ENCODE results near the gene PRKCD.

Gene PRKCD

DNA sequence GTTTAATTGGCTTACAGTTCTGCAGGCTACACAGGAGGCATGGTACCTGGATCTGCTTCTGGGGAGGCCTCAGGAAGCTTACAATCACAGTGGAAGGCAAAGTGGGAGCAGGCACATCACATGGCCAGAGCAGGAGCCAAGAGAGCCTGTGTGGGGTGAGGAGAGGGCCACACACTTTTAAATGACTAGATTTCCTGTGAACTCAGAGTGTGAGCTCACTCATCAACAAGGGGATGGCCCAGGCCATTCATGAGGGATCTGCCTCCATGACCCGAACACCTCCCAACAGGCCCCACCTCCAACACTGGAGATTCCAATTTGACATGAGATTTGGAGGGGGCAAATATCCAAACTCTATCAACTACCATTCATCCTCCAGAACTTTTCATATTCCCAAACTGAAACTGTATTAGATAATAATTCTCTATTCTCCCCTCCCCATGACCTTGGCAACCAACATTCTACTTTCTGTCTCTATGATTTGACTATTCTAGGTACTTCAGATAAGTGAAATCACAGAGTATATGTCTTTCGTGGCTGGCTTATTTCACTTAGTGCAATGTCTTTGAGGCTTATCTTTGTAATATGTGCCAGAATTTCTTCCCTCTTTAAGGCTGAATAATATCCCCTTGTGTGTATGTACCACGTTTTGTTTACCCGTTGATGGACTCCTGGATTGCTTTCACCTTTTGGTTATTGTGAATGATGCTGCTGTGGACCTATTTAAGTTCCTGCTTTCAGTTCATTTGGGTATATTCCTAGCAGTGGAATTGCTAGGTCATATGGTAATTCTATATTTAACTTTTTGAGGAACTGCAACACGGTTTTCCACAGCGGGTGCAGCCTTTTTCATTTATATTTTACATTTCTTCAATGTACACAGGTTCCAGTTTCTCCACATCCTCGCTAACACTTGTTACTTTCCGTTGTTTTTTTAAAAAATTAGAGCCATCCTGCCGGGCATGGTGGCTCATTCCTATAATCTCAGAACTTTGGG is 51.0 kb downstream of the PRKCD start:
- in situ Hi-C loops (cut with MboI; ENCODE audit: low sequenced_read_pairs) = no loop called here

DNA sequence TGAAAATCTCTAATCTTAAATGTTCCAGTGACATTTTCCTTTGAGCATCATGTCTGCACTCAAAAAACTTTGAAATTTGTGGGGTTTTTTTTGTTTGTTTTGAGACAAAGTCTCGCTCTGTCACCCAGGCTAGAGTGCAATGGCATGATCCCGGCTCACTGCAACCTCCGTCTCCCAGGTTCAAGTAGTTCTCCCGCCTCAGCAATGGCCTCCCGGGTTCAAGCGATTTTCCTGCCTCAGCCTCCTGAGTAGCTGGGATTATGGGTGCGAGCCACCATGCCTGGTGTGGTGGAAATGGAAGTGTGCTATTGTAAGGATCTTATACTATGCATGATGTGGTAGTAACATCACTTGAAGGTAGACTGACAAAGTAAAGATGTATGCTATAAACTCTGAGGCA is 52.3 kb downstream of the PRKCD start:
- in situ Hi-C loops (cut with MboI; ENCODE audit: low sequenced_read_pairs) = no loop called here

DNA sequence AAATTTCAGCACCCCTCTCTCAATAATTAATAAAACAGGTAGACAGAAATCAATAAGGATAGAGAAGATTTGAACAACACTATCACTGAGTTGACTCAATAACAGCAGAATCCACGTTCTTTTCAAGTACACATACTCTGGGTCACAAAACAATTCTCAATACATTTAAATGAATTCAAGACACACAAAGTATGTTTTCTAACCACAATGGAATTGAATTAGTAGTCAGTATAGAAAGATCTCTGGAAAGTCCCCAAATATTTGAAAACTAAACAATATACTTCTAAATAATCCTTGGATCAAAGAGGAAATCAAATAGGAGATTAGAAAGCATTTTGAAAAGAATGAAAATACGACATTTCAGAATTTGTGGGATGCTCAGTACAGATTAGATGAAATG is 54.8 kb downstream of the PRKCD start:
- in situ Hi-C loops (cut with MboI; ENCODE audit: low sequenced_read_pairs) = no loop called here

DNA sequence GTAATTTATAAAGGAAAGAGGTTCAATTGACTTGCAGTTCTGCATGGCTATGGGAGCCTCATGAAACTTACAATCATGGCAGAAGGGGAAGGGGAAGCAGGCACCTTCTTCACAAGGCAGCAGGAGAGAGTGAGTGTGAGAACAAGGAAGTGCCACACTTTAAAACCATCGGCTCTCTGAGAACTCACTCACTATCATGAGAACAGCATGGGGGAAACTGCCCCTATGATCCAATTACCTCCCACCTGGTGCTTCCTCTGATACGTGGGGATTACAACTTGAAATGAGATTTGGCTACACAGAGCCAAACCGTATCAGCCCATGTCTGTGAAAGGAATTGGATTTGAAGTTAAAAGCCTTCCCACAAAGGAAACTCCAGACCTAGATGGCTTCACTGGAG is 55.7 kb downstream of the PRKCD start:
- in situ Hi-C loops (cut with MboI; ENCODE audit: low sequenced_read_pairs) = no loop called here

DNA sequence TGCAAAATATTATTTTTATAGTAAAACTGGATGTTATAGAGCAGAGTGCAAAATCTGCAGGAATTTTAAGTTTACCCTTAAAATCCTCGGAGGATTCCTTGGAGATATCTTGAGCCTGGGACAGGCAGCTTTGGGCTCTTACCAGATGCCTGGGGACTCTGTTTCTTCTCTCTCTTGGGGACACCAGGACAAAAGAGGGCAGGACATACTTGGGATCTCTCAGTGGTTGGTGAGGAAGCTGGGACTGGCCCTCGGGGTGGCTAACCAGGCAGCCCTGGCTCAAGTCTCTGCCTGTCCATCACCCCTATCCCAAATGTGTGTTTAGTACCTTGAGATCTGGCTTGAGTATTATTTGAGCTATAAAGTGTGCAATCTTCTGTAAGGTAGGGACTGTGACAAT is 56.2 kb downstream of the PRKCD start:
- in situ Hi-C loops (cut with MboI; ENCODE audit: low sequenced_read_pairs) = no loop called here

DNA sequence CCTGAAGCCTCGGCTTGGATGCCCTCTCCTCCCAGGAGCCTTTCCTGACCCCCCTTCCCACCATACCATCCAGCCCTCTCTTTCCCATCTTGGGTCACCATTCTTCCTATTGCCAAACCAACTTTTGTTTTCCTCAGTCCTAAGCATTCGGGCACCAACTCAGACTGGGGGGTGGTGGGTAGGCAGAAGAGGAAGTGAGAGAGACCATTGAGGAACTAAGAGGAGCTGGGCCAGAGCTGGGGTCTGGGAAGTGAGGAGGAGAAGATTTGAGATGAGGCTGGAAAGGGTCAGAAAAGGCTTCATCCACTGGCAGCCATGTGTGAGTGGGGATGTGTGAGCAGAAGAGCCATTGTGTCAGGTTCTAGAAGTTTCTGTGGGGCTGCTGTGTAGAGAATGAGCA is 57.1 kb downstream of the PRKCD start:
- in situ Hi-C loops (cut with MboI; ENCODE audit: low sequenced_read_pairs) = no loop called here

DNA sequence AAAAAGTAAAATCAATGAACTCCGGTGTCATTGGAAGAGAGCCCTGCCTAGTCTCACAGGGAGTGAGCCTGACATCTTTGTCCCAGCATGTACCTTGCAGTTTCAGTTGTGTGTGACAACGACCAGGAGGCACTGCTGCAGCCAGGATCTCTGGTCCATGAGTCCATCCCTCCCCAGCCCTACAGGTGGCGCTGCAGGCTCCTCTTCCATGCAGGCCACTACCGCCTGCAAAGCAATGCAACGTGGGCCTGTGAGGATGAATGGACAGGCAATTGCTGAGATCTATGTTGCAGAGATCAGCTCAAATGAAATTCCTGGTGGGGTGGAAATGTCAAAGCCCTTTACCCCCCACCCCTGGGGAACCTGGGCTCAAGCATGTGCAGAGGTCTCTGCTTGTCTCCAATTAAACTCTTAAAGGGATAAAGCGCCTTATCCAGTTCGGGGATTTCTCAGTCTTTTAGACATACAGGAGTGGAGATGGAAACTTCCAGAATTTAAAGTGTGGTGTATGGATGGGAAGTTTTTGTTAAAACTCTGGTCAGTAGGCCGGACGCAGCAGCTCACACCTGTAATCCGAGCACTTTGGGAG is 59.0 kb downstream of the PRKCD start:
- in situ Hi-C loops (cut with MboI; ENCODE audit: low sequenced_read_pairs) = no loop called here

DNA sequence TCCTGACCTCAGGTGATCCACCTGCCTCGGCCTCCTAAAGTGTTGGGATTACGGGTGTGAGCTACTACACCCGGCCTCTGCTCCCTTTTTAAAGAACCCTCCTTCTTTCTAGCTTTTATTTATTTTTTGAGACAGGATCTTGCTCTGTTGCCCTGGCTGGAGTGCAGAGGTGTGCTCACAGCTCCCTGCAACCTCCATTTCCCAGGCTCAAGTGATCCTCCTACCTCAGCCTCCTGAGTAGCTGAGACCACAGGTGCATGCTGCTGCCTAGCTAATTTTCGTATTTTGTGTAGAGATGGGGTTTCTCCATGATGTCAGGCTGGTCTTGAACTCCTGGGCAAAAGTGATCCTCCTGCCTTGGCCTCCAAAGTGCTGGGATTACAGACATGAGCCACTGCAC is 60.3 kb downstream of the PRKCD start:
- in situ Hi-C loops (cut with MboI; ENCODE audit: low sequenced_read_pairs) = no loop called here

DNA sequence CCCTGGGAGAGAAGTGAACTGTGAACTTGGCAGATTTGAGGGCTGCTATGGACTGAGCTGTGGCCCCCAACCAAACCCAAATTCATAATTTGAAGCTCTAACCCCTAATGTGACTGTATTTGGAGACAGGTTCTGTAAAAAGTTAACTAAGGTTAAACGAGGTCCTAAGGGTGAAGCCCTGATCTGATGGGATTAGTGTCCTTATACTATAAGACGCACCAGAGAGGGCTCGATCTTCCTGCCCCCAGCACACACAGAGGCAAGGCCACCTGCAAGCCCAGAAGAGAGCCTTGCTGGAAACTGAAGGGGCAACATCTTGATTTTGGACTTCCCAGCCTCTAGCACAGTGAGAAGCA is 60.8 kb downstream of the PRKCD start:
- in situ Hi-C loops (cut with MboI; ENCODE audit: low sequenced_read_pairs) = no loop called here

DNA sequence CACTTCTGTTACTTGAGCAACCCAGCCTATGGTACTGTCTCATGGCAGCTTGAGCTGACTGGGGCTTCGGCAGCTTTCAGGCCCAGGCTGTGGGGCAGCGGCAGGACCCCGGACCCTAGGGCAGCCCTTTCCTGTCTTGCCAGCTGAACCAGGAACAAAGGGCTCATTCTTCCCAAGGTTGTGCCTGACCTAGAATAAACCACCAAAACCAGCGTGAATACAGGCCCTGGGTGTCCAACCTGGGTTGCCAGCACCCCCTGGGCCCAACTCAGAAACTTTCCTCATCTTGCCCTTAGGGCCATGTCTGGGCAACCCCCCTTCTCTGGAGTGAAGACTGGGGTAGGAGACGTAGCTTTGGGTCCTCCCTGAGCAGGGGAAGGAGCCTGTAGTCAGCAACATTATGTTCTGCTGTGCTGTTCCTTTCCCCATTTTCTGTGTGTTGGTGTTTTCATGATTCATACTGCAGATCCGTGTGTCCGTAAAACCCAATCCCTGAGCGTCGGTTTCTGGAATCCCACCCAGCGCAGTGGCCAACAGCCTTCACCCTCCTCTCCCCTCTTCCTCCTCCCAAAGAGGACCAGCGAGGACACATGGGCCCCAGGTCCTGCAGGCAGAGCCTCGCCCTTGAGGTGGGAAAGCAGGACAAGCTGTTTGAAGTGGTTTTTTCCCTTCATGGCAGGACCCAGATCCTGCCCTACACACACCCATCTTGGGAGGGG is 61.3 kb downstream of the PRKCD start:
- in situ Hi-C loops (cut with MboI; ENCODE audit: low sequenced_read_pairs) = no loop called here

DNA sequence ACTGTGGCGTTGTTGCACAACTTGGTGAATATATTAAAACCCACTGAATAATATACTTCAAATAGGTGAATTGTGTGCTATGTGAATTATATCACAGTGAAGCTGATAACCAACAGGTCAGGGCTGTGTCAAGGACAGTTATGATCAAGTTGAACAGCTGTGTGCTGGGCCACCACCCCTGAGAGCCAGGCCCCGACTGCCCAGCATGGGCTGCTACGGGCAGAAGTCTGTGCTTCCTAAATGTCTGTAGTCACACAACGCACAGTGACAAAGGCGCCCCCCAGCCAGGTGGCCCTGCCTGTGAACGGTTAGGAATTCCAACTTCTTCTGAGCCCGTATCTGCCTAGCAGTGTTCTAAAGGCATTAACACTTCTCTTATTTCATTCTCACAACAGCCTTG is 62.0 kb downstream of the PRKCD start:
- in situ Hi-C loops (cut with MboI; ENCODE audit: low sequenced_read_pairs) = no loop called here

DNA sequence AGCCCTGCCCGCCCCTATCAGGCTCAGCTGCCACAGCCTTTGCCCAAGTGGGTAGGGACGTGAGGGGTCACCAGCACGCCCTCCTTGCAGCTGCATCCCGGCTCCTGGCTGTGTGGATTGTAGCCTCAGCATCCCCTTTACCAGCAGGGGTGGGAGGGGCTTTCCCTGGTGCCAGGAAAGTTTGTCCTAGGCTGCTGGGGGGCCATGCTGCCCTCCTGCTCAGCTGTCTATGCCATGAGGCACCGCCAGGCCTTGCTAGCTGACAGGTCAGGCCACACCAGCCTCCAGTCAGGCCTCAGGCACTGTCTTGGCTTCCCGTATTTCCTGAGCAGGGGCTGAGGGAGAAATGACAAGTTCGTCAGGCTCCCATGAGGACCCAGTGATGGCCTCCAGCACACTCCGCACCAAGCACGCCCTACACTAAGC is 62.5 kb downstream of the PRKCD start:
- in situ Hi-C loops (cut with MboI; ENCODE audit: low sequenced_read_pairs) = no loop called here

DNA sequence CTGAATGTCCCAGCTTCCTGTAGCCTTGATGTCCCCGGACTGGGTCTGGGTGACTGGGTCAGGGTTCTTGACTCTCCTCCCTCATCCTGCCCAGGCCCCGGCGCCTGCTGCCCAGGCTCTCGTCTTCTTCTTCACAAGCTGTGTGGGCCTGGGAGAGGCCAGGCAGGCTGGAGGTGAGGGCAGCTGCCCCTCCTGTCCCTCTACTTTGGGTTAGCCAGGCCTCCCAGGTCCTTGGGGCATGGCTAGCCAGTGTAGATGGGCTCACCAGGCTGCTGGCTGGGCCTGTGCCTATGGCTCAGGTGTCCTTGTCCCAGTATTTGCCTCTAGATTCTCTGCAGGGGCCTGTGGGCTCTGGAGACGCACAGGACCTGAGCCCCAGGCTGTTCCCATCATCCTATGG is 63.0 kb downstream of the PRKCD start:
- in situ Hi-C loops (cut with MboI; ENCODE audit: low sequenced_read_pairs) = no loop called here

DNA sequence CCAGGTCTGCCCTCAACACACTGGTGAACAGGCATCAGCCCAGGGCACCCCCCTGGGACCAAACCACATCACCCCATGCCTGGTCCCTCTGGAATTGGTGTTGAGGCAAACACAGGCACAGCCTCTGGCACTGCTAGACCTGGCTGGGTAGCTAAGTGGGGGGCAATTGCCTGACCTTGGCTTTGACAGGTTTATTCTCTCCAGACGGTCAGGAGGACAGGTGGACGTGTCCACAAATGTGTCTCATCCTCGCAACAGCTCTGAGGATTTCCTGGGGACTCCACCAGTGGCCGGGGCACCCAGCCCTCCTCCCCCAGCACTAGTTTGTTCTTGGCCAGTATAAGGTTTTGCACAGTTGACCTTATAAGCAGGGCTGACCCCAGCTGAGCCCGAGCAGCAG is 63.5 kb downstream of the PRKCD start:
- in situ Hi-C loops (cut with MboI; ENCODE audit: low sequenced_read_pairs) = no loop called here

DNA sequence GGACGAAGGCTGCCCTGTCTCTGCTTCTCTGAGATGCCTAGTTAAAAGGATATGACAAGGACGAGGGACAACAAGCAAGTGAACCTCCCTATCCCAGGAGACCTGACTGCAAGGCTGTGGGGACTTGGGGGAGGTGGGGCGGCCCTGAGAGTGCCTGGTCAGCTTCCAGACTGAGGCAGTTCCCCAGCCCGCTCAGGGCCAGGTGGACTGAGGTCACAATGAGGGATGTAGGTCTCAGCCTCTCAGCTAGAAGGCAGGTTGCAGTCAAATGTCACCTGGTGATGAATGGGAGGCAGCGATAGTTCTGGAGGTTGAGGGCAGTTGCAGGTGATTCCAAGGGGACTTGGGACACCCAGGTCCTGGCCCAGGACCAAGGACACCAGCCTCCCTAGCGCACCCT is 64.2 kb downstream of the PRKCD start:
- in situ Hi-C loops (cut with MboI; ENCODE audit: low sequenced_read_pairs) = no loop called here

DNA sequence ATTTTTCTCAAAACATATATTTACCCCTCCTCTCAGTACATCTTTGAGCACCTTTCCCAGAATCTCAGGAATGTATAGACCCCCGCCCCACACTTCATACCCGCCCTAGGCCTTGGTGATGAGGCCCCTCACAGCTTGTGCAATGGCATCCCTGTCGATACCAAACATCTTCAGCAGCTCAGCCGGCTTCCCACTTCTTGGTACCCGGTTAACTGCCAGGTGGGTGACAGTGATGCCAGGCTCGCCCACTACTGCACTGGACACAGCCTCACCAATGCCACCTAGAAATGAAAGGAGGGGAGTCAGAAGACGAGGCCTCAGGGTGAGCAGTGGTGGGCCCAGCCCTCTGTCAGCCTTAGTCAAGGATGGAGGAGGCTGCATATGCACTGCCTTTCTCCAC is 64.6 kb downstream of the PRKCD start:
- in situ Hi-C loops (cut with MboI; ENCODE audit: low sequenced_read_pairs) = no loop called here

DNA sequence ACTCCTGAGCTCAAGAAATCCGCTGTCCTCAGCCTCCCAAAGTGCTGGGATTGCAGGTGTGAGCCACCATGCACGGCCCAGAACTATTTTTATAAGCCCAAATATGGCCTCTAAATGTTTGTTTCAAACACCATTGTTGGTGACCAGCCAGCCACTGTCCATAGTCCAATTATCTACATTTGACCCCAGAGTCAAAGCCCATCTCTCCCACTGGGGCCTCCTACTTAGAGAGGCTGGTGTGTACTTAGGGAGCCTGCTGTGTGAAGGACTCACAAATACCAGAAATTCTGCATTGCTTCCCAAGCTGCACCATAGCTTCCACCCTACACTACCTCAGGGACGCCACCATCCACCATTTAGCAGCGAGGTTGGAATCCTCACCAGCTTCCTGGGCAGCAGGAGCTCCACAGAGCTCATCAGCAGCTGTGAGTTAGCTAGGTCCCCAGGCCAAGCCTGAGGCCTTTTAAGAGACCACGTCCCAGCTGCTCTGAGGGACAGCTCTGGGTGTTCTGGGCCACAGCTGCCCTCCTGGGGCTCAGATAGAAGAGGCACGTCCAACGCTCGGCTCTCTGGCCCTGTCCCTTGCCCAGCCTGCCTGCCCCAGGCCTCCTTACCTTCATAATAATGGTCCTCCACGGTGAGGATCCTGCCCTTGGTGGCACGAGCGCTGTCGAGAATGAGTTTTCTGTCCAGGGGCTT is 65.3 kb downstream of the PRKCD start:
- in situ Hi-C loops (cut with MboI; ENCODE audit: low sequenced_read_pairs) = no loop called here

DNA sequence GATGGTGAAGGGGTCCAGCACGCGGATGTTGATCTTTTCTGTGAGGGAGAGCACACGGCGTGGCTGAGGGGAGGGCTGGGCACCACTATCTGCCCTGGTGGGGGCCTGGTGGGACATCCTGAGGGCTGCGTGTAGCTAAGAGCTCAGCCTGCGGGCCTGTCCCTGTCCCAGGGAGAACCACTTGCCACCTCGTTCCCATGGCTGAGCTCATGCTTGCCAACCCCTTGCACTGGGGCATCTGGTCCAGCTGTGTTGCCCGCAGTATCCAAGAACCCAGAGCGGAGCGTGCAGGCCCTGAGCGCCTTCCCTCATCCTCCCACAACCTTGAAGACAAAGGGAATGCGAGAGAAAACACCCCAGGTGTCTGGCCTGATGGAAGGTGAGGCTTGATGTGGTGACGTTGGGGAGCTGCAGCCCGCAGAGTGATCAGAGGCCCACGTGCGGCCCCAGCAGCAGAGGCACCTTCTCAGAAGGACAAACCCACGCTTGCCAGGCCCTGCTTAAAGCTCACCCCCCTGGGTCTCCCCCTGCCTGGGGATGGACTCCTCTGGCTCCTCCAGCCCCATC is 65.9 kb downstream of the PRKCD start:
- in situ Hi-C loops (cut with MboI; ENCODE audit: low sequenced_read_pairs) = no loop called here

DNA sequence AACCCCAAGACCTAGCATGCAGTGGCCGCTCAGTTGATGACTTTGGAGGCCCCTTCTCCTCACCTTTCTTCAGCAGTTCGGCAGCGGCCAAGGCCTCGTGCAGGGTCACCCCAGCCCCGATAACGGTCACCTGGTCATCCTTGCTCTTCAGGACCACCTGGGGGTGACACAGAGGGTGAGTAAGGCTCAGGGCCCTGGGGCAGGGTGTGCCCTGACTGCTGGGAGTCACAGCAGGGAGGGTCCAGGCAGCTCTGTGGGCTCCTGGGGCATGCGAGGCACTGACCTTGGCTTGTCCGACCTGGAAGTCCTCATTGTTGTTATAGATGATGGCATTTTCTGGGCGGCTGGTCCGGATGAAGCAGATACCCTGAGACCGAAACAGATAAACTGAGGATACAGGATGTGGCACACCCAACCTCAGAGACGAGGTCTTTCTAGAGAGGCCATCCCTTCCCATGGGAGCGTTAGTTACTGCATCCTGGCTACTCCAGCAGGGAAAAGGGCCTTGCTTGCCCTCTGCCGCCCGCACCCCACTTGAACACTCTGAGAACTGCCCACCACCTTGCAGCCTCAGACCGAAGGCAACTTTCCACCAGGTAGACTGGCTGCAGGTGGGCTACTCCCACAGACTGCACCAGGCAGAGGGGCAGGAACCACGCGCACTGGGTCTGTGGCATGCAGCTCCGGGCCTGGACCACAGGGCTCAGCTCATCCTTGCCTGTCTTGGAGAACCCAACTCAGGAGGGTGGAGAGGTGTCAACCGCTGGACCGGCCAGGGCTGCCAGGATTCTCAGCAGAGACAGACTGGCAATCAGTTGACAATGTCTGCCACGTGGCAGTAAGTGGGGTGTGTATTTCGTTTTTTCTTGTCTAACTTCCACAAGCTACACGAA is 67.2 kb downstream of the PRKCD start:
- in situ Hi-C loops (cut with MboI; ENCODE audit: low sequenced_read_pairs) = no loop called here

DNA sequence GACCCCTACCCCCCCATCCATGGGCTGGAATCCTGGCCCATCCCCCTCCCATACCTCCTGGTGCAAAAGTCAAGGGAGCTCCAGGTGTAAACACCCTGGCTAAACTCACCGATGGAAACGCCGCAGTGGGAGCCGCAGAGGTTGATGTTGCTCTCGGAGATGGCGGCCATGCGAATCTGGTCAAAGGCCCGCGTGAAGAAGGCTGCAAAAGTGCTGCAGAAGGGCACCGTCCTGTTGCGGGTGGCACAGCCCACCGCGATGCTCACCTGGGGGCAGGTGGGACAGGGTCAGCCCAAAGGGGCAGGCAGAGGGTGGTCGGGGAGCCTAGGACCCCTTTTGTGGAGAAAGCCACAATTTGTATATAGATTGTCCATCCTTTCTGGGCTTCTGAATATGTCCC is 68.2 kb downstream of the PRKCD start:
- in situ Hi-C loops (cut with MboI; ENCODE audit: low sequenced_read_pairs) = no loop called here
